Measurements from ENCODE around the gene DLX2. TPM values are rescaled to one million over a fixed set of nuclear protein-coding genes. Genes with fewer than 3 reads are reported as not detected.

Gene DLX2
- total RNA-seq, 1 experiment from 2014 or later = 0.82 TPM

DNA sequence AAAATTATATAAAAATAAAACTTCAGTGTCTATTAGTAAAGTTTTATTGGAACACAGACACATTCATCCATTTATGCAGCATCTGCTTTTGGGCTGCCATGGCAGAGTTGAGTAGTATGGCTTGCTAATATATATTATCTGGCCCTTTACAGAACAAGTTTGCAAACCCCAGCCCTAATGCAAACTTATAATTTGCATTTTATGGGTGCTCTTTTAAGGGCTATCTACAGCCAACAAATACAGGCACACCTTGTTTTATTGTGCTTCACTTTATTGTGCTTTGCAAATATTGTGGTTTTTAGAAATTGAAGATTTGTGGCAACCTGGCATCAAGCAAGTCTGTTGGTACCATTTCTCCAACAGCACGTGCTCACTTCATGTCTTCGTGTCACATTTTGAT lies 35.2 kb upstream of the DLX2 start:
- Histone ChIP-seq H3K4me1 (no peaks in the 10 kb centered on the region), H3K27me3 (replicated peaks; ENCODE audit: control insufficient read depth, insufficient read depth, low read length) (no peaks in the 10 kb centered on the region), H3K9me3 (no peaks in the 10 kb centered on the region), H3K4me3 (ENCODE audit: low read depth, low read length) (no peak overlapping the region), H3K36me3 (ENCODE audit: control insufficient read depth, insufficient read depth, low read length) (no peaks in the 10 kb centered on the region)
- intact Hi-C loops (cut with micrococcal nuclease; ENCODE audit: unreplicated experiment) = no loop called here
- CTCF ChIA-PET = no interaction called here
- TF ChIP-seq, protein P1, sequence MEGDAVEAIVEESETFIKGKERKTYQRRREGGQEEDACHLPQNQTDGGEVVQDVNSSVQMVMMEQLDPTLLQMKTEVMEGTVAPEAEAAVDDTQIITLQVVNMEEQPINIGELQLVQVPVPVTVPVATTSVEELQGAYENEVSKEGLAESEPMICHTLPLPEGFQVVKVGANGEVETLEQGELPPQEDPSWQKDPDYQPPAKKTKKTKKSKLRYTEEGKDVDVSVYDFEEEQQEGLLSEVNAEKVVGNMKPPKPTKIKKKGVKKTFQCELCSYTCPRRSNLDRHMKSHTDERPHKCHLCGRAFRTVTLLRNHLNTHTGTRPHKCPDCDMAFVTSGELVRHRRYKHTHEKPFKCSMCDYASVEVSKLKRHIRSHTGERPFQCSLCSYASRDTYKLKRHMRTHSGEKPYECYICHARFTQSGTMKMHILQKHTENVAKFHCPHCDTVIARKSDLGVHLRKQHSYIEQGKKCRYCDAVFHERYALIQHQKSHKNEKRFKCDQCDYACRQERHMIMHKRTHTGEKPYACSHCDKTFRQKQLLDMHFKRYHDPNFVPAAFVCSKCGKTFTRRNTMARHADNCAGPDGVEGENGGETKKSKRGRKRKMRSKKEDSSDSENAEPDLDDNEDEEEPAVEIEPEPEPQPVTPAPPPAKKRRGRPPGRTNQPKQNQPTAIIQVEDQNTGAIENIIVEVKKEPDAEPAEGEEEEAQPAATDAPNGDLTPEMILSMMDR (IDR thresholded peaks at IDR 0.05; ENCODE audit: insufficient read depth in 1 of 2, low read depth in 1 of 2, low read length in 1 of 2, severe bottlenecking in 1 of 2, unreplicated experiment in 1 of 2) = no peak
- BruUV-seq (replicated peaks) = no TSS peak
- POLR2A ChIA-PET = no interaction called here
- Mint-ChIP-seq H3K27me3 (ENCODE audit: insufficient read depth, unreplicated experiment) (peaks cover 7% of the 10 kb centered on the region), H3K27ac (ENCODE audit: unreplicated experiment) (no peak overlapping the region), H3K4me1 (ENCODE audit: low read depth, unreplicated experiment) (no peaks in the 10 kb centered on the region), H3K4me3 (ENCODE audit: unreplicated experiment) (no peak overlapping the region), H3K9me3 (ENCODE audit: unreplicated experiment) (peaks cover 9% of the 10 kb centered on the region), H3K36me3 (ENCODE audit: insufficient read depth, unreplicated experiment) (no peaks in the 10 kb centered on the region)
- DNase-seq = no peak

DNA sequence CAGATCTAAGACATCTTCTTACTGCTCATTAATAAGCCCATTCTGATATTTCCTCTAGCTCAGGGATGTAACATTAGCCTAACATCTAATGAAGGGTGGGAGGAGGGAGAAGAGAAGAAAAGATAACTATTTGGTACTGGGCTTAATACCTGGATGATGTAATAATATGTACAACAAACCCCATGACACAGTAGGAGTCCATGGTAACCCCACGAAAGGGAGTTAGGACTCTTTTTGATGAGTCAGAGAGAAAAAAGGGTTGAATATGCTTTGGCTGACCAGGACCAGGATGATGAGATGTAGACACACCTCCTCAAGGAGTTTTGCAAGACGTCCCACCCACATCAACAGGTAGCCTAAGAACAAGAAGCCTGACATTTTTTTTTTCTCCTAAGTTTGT lies 34.4 kb upstream of the DLX2 start:
- no TSS peak for BruUV-seq (replicated peaks)
- no peak for DNase-seq
- Mint-ChIP-seq H3K36me3 (ENCODE audit: insufficient read depth, unreplicated experiment) (no peaks in the 10 kb centered on the region), H3K4me3 (ENCODE audit: unreplicated experiment) (no peak overlapping the region), H3K9me3 (ENCODE audit: unreplicated experiment) (peaks cover 9% of the 10 kb centered on the region), H3K4me1 (ENCODE audit: low read depth, unreplicated experiment) (no peaks in the 10 kb centered on the region), H3K27ac (ENCODE audit: unreplicated experiment) (no peak overlapping the region), H3K27me3 (ENCODE audit: insufficient read depth, unreplicated experiment) (peaks cover 7% of the 10 kb centered on the region)
- TF ChIP-seq, protein P1 (IDR thresholded peaks at IDR 0.05; ENCODE audit: insufficient read depth in 1 of 2, low read depth in 1 of 2, low read length in 1 of 2, severe bottlenecking in 1 of 2, unreplicated experiment in 1 of 2) = no peak
- no peaks in the 10 kb centered on the region for H3K36me3 ChIP-seq (ENCODE audit: control insufficient read depth, insufficient read depth, low read length)
- no peaks in the 10 kb centered on the region for H3K9me3 ChIP-seq
- intact Hi-C loops (cut with micrococcal nuclease; ENCODE audit: unreplicated experiment) = no loop called here
- H3K4me1 ChIP-seq = no peaks in the 10 kb centered on the region
- CTCF ChIA-PET = no interaction called here
- no peak overlapping the region for H3K4me3 ChIP-seq (ENCODE audit: low read depth, low read length)
- no peaks in the 10 kb centered on the region for H3K27me3 ChIP-seq (replicated peaks; ENCODE audit: control insufficient read depth, insufficient read depth, low read length)
- POLR2A ChIA-PET = no interaction called here

DNA sequence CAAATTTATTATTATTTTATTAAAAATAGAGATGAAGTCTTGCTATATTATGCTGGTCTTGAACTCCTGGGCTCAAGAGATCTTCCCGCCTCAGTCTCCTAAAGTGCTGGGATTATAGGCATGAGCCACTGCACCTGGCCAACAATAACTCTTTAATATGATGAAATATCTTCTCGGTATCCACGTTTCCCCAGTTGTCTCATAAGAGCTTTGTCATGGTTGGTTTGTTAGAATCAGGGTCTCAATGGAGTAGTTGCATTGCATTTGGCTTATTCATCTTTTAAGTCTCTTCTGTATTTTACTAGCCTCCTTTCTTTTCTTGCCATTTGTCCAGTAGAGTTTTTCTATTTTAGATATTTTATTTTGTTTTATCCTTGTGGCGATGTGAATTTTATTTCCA lies 32.7 kb upstream of the DLX2 start:
- no peaks in the 10 kb centered on the region for H3K36me3 ChIP-seq (ENCODE audit: control insufficient read depth, insufficient read depth, low read length)
- no peak overlapping the region for H3K4me3 ChIP-seq (ENCODE audit: low read depth, low read length)
- H3K4me1 ChIP-seq = no peaks in the 10 kb centered on the region
- peaks cover 7% of the 10 kb centered on the region for H3K27me3 Mint-ChIP-seq (ENCODE audit: insufficient read depth, unreplicated experiment)
- no peak overlapping the region for H3K4me3 Mint-ChIP-seq (ENCODE audit: unreplicated experiment)
- ChIA-PET POLR2A (no interaction called here), CTCF (no interaction called here)
- TF ChIP-seq, protein P1 (IDR thresholded peaks at IDR 0.05; ENCODE audit: insufficient read depth in 1 of 2, low read depth in 1 of 2, low read length in 1 of 2, severe bottlenecking in 1 of 2, unreplicated experiment in 1 of 2) = no peak
- no peak for DNase-seq
- no peaks in the 10 kb centered on the region for H3K4me1 Mint-ChIP-seq (ENCODE audit: low read depth, unreplicated experiment)
- no peak overlapping the region for H3K27ac Mint-ChIP-seq (ENCODE audit: unreplicated experiment)
- BruUV-seq (replicated peaks) = no TSS peak
- intact Hi-C loops (cut with micrococcal nuclease; ENCODE audit: unreplicated experiment) = no loop called here
- H3K9me3 ChIP-seq = no peaks in the 10 kb centered on the region
- peaks cover 9% of the 10 kb centered on the region for H3K9me3 Mint-ChIP-seq (ENCODE audit: unreplicated experiment)
- H3K27me3 ChIP-seq (replicated peaks; ENCODE audit: control insufficient read depth, insufficient read depth, low read length) = no peaks in the 10 kb centered on the region
- H3K36me3 Mint-ChIP-seq (ENCODE audit: insufficient read depth, unreplicated experiment) = no peaks in the 10 kb centered on the region
